Endodermal cell (in vitro differentiated cells): ENCODE measurements around the gene MACROD2. TPM values are rescaled to one million over a fixed set of nuclear protein-coding genes. Genes with fewer than 3 reads are reported as not detected.

Experiments used
- DNase-seq: peaks from one replicate; pipeline ENCODE4 v3.0.0-alpha.2; 2017
- H3K27ac ChIP-seq: 2 replicates; pipeline ENCODE4 v1.5.1; 2013; ENCODE audit warnings: mild to moderate bottlenecking, low read depth, low read length, moderate library complexity
- H3K27me3 ChIP-seq: 2 replicates; pipeline ENCODE4 v1.6.1; 2013; ENCODE audit warnings: mild to moderate bottlenecking, low read length, moderate library complexity; ENCODE audit not compliant: insufficient read depth, control insufficient read depth, poor library complexity, severe bottlenecking
- H3K36me3 ChIP-seq: 2 replicates; pipeline ENCODE4 v1.7.0; 2013; ENCODE audit warnings: mild to moderate bottlenecking, low read length, moderate library complexity; ENCODE audit not compliant: control insufficient read depth, insufficient read depth
- H3K4me1 ChIP-seq: one replicate; pipeline ENCODE4 v1.7.0; 2013; ENCODE audit warnings: low read length; ENCODE audit not compliant: control insufficient read depth, insufficient read depth
- H3K4me3 ChIP-seq: 2 replicates; pipeline ENCODE4 v1.5.1; 2013; ENCODE audit warnings: mild to moderate bottlenecking, low read length, moderate library complexity
- H3K9ac ChIP-seq: 2 replicates; pipeline ENCODE4 v1.6.1; 2013; ENCODE audit warnings: mild to moderate bottlenecking, low read length, moderate library complexity; ENCODE audit not compliant: poor library complexity, severe bottlenecking; ENCODE audit errors: extremely low read depth
- H3K9me3 ChIP-seq: 2 replicates; pipeline ENCODE4 v1.6.1; 2013; ENCODE audit warnings: mild to moderate bottlenecking, low read length, moderate library complexity; ENCODE audit not compliant: control insufficient read depth
- H3K27ac Mint-ChIP-seq: 2 replicates; pipeline ENCODE4 v1.8.0; 2020; ENCODE audit warnings: mixed read lengths
- H3K27me3 Mint-ChIP-seq: 2 replicates; pipeline ENCODE4 v1.8.0; 2021; ENCODE audit warnings: mild to moderate bottlenecking, mixed read lengths; ENCODE audit not compliant: insufficient read depth
- H3K36me3 Mint-ChIP-seq: 2 replicates; pipeline ENCODE4 v1.8.0; 2020; ENCODE audit warnings: low read depth, mixed read lengths
- H3K4me1 Mint-ChIP-seq: 2 replicates; pipeline ENCODE4 v1.8.0; 2020; ENCODE audit warnings: mixed read lengths
- H3K4me3 Mint-ChIP-seq: 2 replicates; pipeline ENCODE4 v1.8.0; 2020; ENCODE audit warnings: mild to moderate bottlenecking, moderate library complexity, mixed read lengths
- H3K9me3 Mint-ChIP-seq: 2 replicates; pipeline ENCODE4 v1.8.0; 2020; ENCODE audit warnings: mild to moderate bottlenecking, mixed read lengths
- CTCF ChIP-seq: fragments of 200-600 bp; sonication (generic); conservative IDR thresholded peaks from 2 replicates; pipeline ENCODE4 v1.5.0; 2021; ENCODE audit warnings: antibody characterized with exemption, mild to moderate bottlenecking
- WGBS, 2 experiments: methylation state at CpG; one replicate each; pipeline versions ENCODE4 v1.1.5 to v1.1.7; 2013; ENCODE audit warnings: missing lambda C conversion rate in 2 of 2, mixed read lengths in 1 of 2; ENCODE audit not compliant: insufficient coverage in 1 of 2, insufficient read length in 1 of 2; 5-methylcytosine and 5-hydroxymethylcytosine counted together
- total RNA-seq, 2 donors: library from RNA; stranded (reverse); fragmentation: NEBNext Ultra II Directional in 1 of 2; extraction: Animal tissue kit (Norgen Biotek cat#: 25700) in 1 of 2; gene quantifications; 2 replicates in 1 of 2; 3 replicates in 1 of 2; pipeline ENCODE4 v1.2.1, GENCODE V29; 2021

MACROD2 gene
- total RNA-seq, 2 donors from 2014 or later = 2.3 to 4.8 TPM

GRCh38 chr20:14838663-14839628 lies 843.6 kb downstream of the MACROD2 start:
- no peaks in the 10 kb centered on the region for H3K36me3 ChIP-seq
- no peaks in the 10 kb centered on the region for H3K4me1 ChIP-seq
- no peak for TF ChIP-seq CTCF
- H3K36me3 Mint-ChIP-seq = no peaks in the 10 kb centered on the region
- no peaks in the 10 kb centered on the region for H3K27me3 ChIP-seq
- H3K27ac ChIP-seq = no peak overlapping the region
- H3K4me3 ChIP-seq = no peak overlapping the region
- no peak overlapping the region for H3K4me3 Mint-ChIP-seq
- no peak overlapping the region for H3K9ac ChIP-seq
- 94 to 95% methylated on average over 4 to 7 of the region's 7 CpGs for WGBS, 2 experiments
- H3K27ac Mint-ChIP-seq = no peak overlapping the region
- no peak for DNase-seq
- no peaks in the 10 kb centered on the region for H3K27me3 Mint-ChIP-seq
- H3K4me1 Mint-ChIP-seq = no peaks in the 10 kb centered on the region
- H3K9me3 Mint-ChIP-seq = no peaks in the 10 kb centered on the region
- no peaks in the 10 kb centered on the region for H3K9me3 ChIP-seq

DNA sequence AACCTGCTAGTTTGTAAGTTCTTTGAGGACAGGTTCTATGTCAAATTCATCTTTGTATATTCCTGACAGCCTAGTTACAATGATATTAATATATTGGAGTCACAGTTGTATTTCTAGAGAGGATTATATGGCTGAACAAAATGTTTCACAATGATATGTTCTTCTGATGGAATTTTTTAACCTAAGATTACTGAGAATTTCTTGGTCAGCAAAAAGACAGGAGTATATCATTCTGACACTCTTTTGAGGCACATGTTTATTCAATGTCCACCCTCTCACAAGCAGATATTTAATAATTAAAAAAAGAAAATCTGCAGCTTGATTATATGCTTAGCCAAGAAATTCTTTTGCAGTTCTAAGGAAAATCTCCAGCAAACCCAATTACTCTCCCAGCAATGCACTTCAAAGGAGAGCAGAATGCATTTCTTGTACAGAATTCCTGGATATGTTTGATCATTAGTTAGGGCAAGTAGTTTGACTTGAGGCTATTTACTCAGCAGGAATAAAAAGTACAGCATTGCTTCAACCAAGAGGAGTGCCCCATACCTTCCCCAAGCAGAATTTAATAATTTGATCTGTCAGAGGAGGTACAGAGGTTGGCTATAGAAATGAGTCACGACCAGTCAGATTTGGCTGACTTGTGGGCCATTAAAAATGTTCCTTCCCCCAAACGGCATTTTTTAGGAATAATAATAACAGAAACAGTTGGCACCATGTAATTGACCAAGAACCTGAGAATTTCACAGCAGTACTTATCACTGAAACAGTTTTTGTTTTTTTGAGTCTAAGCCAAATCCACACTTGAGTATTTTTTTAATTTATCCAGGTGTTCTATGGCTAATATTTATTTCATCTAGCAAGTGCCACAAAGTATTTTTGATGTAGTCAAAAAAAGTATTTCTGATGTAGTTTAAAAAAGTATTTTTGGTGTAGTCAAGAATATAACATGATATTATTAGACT lies 850.2 kb downstream of the MACROD2 start:
- DNase-seq = no peak
- no peaks in the 10 kb centered on the region for H3K4me1 ChIP-seq
- Mint-ChIP-seq H3K27ac (no peak overlapping the region), H3K4me1 (no peaks in the 10 kb centered on the region), H3K9me3 (no peaks in the 10 kb centered on the region), H3K36me3 (no peaks in the 10 kb centered on the region), H3K27me3 (no peaks in the 10 kb centered on the region), H3K4me3 (no peak overlapping the region)
- H3K27me3 ChIP-seq = no peaks in the 10 kb centered on the region
- 82 to 100% methylated on average over 1 to 2 of the region's 2 CpGs for WGBS, 2 experiments
- H3K9me3 ChIP-seq = no peaks in the 10 kb centered on the region
- H3K36me3 ChIP-seq = no peaks in the 10 kb centered on the region
- no peak overlapping the region for H3K9ac ChIP-seq
- TF ChIP-seq CTCF = no peak
- H3K27ac ChIP-seq = no peak overlapping the region
- H3K4me3 ChIP-seq = no peak overlapping the region

DNA sequence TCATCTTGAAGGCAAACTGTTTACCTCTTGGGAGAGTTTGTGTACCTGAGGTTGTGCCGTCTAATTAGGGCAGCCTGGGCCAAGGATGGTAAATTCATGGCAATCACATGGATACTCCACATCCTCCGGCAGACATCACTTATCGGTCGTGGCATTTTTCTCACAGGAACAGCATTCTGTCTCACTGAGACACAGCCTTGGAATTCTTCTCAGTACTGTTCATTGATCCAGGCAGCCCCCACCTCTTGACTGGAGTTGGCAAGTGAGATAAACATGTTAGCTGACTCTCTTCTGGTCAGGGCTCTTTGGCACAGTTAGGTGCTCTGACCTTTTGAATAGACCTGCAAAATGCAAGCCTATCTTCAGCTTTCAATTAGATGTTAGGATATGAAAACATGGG lies 853.5 kb downstream of the MACROD2 start:
- no peaks in the 10 kb centered on the region for H3K27me3 Mint-ChIP-seq
- H3K36me3 Mint-ChIP-seq = no peaks in the 10 kb centered on the region
- Histone ChIP-seq H3K36me3 (no peaks in the 10 kb centered on the region), H3K9ac (no peak overlapping the region), H3K4me1 (no peaks in the 10 kb centered on the region), H3K27ac (no peak overlapping the region), H3K9me3 (no peaks in the 10 kb centered on the region), H3K27me3 (no peaks in the 10 kb centered on the region), H3K4me3 (no peak overlapping the region)
- no peak for DNase-seq
- no peak overlapping the region for H3K27ac Mint-ChIP-seq
- H3K4me3 Mint-ChIP-seq = no peak overlapping the region
- H3K4me1 Mint-ChIP-seq = peaks cover 9% of the 10 kb centered on the region
- 91 to 100% methylated on average over 2 to 4 of the region's 4 CpGs for WGBS, 2 experiments
- H3K9me3 Mint-ChIP-seq = no peaks in the 10 kb centered on the region
- TF ChIP-seq CTCF = no peak
